GM21390 (cell line): Measurements from ENCODE around the gene APOA1.
A peak's percentile ranks its signal among the peaks of the same experiment; 100 is the strongest.

ENCODE experiments used
- ATAC-seq: cut with Tn5 transposase; IDR thresholded peaks from one replicate; pipeline ENCODE4 v1.9.1; 2021; ENCODE audit not compliant: unreplicated experiment

Gene APOA1

DNA sequence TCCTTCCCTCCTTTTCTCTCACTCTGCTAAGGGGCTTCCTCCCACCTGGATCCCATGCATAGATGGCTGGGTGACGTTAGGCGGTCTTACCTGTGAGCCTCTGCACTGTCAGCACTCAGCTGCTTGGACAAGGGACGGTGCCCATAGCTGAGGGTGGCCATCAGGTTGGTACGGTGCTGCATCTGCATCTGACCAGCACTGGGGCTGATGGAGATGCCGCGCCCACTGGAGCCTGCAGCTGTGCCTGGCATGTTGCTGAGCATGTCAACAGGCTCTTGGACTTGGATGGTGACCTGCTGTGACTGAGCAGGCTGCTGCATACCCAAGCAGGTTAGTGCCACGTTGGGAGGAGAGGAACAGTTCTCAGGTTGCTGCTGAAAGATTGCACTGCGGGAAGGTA is 21.8 kb upstream of the APOA1 start:
- ATAC-seq = no peak

DNA sequence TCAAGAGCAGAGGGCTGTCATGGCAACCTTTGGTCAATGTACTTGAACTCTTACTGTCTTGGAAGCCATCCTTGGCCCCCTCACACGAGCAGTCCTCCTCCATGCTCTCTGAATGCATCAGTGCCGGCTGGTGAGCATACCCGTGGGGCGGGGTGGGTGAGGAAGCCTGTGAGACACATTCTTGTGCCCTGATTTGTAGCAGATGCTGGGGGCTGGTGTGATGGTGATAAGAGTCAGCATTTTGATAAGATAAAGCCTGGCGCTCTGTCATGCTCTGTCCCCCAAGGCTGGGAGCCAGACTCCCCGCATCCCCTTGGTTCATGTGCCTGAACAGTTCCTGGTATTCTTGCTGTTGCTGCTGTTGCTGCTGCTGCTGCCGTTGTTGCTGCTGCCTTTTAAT is 20.5 kb upstream of the APOA1 start:
- no peak for ATAC-seq

DNA sequence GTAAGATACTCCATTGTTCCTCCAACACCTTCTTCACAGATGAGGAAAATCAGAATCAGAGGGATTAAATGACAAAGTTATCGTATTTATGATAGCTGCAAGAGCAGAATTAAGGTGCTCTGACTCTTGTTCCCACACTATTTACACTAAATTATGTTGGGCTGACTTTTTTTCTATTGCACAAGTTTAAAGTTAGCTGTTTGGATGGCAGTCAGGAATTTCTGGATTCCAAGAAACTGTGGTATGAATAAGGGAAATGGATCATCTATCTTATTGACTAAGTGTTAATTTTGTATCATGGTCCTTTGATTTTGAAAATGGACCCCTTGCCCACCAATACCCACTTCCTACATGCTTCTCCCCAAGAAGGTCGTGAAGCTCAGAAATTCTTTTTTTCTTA is 19.9 kb upstream of the APOA1 start:
- ATAC-seq = no peak

DNA sequence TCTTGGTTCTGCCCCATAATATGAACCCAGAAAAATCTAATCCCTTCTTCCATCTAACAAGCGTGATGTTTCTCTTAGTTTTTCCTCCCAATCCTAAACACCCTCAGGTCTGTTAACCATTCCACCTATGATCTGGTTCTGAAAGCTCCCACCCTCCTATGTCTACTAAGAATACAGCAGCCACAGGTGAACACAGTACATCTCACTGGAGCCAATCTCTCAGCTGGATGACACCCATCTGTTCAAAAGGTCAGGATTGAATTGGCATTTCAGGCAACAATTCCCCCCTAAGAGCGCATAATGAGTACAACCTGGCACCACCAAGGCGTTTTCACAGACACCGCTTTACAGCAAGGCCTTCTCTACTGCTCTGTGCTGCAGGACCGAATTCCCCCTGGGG is 19.0 kb upstream of the APOA1 start:
- ATAC-seq = no peak

DNA sequence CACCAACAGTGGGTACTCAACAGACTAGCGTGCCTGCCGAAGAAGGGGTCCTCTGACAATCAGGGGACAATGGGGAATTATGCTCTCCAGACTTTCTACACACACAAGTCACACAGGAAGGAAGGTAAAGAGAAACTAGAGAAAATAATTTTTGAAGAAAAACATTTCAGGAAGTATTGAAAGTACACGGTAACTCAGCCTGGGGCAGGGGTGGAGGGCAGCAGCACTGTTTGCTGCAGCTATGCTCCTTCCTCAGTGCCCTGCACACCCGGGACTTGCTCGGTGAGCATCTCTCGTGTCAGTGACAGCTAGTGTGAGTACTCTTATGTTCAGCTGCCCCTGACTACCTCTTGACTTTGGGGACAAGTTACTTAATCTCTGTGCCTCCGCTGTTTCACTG is 18.0 kb upstream of the APOA1 start:
- ATAC-seq = no peak

DNA sequence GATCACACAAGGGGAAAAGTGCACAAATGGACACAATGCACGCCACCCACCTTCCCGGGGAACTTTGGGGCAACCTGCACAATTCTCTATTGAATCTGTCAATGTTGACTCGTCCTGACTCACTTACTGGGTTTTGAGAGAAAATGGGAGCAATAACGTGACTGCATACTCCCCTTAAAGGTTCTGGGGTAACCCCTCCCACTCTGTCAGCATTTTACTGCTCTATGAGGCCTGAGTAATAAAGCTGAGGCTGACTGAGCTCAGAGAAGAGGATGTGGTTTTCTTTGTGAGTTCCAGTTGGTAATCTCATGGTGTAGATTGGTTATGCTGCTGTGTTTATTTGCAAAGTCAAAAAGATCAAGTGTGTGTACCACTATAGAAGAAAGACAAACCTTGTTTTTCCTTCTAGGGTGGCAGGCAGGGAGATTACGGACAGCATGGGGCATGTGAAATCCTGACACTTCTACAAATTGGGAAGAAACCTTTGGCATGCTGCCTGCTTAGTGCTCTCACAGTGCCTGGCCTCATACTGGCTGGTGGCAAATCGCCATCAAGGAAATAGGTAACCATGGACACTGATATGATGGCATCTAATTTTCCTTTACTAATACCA is 16.1 kb upstream of the APOA1 start:
- ATAC-seq = peak; percentile 95

DNA sequence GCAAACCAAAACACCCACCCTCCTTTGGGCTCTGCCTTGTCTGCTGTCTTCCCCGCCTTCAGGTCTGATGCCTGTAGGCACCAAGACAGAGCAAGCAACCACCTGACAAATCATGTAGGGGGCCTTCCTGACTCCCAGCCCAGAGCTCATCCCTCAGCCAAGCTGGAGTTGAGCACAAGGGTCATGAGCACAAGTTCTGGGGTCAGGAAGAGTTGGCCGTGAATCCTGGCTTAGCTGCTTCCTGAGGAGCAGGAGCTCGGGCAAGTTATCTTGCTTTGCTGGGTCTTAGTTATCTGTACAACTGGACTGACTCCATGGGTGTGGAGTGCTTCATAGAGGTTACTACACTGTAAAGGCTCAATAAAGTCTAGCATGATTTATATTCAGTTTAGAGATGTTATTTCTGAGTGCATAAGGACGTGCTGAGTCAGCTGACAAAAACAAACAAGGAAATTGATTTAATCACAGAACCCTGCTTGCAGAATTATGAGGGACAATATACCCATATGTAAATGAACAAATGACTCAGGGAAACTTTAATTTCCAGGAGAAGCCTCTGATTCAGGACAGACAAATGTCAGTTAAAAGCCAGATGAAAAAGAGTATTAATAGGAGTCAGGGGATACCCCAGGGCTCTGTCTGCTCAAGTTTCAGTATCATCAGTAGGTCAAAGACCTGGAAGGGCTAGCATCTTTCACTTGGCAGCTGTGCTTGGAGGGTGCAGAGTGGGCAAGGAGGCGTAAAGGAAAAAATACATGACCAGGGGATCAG is 15.0 kb upstream of the APOA1 start:
- no peak for ATAC-seq

DNA sequence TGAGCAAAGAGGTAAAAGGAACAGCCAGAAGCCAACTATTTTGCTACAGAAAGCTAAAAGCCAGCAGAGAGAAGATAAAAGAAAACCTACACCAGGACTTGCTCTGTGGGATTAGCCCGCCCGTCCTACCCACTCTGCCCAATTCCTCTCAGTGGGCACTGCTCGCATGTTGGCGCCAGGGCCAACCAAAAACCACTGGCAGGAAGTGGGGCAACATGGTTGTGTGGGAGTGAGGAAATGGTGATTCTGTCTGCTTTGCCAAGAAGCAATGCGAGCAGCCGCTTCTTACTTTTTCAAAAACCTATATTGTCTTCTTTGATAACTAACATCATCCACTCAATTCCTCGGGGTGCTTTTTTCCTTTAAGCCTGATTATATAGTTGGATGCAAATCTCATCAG is 14.2 kb upstream of the APOA1 start:
- ATAC-seq = no peak

DNA sequence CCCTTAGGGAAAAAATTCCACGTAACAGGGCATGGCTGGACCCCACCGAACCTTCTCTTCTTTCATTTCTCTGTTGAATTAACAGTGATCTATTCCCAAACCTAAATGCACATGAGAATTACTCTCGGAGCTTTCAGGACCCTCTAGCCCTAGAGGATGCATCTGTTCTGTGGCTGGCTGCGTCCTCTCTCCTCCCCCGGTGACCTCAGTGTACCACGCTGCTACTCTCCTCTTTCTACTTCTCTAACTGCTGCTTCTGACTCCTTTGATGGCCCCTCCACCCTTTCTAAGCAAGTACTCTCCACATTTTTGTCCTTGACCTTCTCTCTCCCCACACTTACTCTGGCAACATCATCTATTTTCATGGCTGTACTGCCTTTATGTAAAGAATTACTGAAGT is 12.1 kb upstream of the APOA1 start:
- no peak for ATAC-seq

DNA sequence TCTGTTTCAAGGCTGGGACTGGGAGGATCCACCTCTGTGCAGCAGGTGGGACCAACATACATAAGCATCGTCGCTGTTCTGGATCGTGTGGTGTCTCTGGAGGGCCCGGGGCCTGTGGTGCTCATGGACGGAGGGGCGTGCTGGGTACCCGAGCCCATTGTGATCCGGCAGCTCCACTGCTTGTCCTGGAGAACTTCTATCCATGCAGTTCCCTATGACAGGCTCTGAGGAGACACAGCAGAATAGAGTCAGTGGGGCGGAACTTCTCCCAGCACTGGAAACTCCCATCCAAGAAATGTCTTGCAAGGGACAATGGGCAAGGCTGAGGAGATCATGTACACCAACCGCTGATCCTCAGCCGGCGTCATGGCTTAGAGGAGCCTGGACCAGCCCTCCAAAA is 11.6 kb upstream of the APOA1 start:
- no peak for ATAC-seq

DNA sequence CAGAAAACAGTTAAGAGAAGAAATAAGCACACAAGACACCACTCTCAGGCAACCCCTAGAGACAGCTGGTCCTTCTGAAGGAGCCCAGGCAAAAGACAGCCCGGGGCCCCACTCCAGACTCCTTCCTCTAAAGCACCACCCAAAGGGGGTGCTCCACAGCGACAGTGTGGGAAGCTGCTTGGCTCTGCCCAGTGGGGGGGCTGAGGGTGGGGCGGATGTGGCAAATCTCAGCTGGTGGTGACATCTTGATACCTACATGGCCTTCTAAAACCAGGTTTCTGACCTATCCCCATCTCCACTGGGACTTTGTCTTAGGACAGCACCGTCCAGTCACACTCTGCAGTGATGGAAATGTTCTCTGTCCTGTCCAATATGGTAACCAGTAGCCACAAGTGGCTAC is 10.2 kb upstream of the APOA1 start:
- no peak for ATAC-seq

DNA sequence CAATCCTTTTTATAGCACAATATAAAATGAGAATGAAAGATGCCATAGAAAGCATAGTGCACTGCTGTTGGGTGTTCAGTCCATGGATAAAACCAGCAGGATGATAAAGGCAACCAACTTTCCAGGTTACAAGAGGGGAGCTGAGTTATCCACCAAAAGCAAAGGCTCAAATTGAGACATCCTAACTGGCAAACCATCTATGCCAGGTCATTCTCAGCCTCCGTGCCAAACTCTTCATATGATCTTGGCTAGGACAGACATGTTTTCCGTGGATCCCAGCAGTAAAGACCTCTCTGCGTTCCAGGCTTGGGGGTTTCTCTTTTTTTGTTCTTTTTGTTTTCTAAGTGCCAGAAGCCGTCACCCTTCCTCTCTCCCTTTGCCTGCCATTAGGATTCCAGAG is 7.3 kb upstream of the APOA1 start:
- ATAC-seq = no peak

DNA sequence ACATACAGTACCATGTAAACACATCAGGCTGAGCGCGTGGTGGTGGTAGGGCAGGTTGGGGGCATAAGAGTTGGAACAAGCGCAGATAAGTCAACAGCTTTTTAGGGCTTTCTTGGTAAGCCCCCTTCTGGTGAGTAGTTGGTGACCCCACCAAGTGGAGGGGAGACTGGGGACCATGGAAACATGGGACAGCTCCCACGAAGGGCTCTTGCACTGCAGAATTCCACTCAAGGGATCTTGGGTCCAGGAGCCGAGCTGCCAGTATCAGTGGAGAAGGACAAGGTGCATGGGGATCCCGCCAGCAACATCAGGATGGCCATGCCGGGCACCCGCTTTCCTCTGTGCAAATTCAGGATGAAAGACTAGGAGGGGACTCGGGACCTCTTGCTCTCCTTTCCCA is 6.2 kb upstream of the APOA1 start:
- no peak for ATAC-seq

DNA sequence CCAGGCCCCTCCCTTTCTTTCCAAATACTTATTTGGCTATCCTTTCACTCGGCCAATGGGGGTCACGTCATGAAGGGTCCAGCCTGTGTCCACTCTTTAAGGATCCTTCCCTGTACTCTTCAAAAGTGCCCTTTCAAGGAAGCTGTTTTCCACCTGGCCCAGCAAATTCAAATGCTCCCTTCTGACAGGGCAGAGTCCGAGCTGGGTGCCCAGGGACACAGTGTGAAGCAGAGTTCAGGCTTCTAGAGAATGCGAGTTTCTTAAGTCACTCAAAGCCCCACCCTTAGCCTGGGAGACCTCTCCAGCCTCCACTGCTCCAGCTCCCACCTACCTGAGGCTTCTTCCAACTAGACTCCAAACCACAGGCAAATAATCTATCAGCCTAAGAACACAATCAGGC is 5.5 kb upstream of the APOA1 start:
- no peak for ATAC-seq

DNA sequence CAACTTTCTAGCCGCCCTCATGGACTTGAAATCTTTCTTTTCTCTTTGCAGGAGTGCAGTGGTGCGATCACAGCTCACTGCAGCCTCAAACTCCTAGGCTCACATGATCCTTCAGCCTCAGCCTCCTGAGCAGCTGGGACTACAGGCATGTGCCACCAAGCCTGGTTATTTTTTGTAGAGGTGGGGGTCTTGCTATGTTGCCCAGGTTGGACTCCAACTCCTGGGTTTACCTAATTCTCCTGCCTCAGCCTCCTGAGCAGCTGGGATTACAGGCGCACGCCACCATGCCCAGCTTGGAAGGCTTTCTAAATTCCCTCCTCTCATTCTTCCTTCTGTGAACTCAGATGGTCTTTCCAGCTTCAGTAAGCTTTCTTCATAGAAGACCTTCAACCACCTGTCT is 4.7 kb upstream of the APOA1 start:
- ATAC-seq = no peak

DNA sequence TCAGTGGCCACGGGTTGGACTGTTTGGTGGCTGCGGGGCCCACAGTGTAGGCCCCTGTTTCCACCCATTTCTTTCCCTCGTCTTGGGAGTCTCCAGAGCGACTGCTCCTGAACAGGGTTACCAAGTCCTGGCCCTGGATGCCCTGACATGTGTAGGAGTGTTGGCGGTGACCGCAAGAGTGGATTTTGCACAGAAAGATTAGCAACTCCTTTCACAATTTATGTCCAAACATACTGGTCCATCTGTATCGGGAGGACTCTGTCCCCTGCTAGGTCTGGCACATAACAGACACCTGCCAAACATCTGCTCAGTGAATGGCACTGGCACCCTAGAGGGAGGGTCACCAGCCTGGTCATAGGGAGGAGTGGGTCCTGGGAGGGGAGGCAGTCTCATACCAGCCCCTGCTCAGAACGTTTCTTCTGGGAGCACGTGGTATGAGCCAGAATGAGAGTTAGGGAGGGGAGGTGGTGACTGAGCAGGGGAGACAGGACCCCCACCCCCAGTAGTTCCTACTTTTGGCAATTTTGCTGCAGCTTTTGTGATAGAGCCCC is 3.4 kb upstream of the APOA1 start:
- no peak for ATAC-seq

DNA sequence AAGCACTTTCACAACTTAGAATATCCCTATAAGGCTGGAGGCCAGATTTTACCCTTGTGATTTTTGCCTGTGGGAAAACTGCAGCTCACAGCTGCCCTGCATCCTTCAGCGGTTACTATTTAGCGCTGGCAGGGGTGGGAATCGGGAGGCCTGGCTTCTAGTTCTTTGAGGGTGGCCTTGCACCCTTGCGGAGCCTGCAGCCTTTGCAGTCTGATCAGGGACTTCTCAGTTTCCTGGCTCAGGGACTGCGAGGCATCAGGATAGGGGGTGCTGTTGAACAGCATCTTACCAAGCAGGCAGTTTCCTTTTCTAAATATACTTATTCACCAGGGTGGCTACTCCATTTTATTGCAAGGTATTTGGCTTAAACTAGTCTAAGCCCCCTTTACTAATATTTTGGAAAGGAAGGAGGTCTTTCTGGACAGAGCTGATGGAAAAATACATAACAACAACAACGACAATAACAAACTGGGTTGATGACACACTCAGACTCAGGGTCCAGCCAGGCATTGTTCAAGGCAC is 2.9 kb upstream of the APOA1 start:
- no peak for ATAC-seq

DNA sequence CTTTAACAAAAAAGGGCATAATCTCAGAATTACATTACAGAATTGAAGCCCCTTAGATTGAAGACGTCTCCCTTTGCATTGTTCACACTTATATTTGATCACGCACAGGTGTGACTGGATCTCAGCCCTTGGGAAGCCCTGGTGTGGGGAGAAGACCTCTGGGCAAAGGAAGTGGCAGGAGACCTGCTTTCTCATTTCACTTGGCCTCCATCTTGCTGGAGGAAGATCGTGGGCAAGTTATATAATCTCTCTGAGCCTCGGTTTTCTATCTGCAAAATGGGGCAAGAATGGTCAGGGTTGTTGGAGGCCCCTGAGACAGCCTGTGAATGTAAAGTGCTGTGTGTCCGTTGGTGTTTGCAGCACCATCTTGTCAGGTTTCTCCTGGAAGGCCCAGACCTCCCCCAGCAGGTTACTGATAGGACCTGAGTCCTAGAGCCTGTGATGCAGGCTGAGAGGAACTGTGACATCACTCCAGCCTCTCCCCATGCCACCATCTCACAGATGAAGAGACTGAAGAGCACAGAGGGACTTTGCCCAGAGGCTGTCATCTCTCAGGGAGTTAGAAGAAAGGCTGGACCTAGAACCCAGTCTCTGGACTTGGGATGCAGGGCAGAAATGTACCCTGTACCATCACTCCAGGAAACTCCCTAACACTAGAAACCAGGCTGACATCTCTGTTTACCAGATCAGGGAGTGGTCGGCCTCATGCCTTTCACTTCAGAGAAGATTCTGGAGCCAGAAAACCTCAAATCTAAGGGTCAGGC is 1.1 kb upstream of the APOA1 start:
- no peak for ATAC-seq

DNA sequence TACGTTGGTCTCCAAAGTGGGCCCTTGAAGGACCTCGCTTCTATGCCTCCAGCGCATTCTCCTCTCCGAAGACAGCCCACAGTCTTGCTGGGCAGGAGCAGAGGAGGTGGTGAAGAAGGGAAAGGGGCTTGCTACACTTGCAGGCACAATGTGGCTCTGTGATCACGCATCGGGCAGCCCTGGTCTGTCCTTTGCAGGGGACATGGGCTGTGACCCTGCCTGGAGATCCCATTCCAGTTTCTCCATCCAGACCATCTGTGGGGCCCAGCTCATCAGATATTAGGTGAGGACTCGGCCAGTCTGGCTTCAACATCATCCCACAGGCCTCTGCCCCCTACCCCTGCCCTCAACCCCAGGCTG is 810 bp downstream of the APOA1 start:
- no peak for ATAC-seq

DNA sequence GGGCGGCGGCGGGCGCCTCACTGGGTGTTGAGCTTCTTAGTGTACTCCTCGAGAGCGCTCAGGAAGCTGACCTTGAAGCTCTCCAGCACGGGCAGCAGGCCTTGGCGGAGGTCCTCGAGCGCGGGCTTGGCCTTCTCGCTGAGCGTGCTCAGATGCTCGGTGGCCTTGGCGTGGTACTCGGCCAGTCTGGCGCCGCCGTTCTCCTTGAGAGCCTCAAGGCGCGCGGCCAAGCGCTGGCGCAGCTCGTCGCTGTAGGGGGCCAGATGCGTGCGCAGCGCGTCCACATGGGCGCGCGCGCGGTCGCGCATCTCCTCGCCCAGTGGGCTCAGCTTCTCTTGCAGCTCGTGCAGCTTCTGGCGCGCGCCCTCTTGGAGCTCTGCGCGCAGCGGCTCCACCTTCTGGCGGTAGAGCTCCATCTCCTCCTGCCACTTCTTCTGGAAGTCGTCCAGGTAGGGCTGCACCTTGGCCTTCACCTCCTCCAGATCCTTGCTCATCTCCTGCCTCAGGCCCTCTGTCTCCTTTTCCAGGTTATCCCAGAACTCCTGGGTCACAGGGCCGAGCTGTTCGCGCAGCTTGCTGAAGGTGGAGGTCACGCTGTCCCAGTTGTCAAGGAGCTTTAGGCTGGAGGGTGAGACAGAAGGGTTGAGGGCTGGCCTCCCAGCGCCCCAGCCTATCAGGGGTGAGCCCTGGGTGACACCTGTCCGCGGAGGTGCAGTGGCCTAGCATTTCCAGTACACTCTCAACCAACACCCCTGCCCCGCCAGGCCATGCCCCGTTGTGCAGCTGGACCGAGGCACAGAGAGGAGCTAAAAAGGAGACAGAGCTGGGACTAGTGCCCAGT is 1.4 kb downstream of the APOA1 start:
- peak; percentile 78 for ATAC-seq
